Suprapubic skin (tissue), 4 donors: ENCODE results near the gene ACP4. TPM values are rescaled to one million over a fixed set of nuclear protein-coding genes. Genes with fewer than 3 reads are reported as not detected.

ENCODE experiments used
- DNase-seq, 2 donors: peaks; one replicate each; pipeline ENCODE4 v3.0.0-alpha.2; 2019; ENCODE audit warnings: low spot score in 2 of 2
- H3K27ac ChIP-seq: fragments of 200-600 bp; sonication (generic); one replicate; pipeline ENCODE4 v1.5.1; 2019
- H3K27me3 ChIP-seq: fragments of 200-600 bp; sonication (generic); one replicate; pipeline ENCODE4 v1.5.1; 2019
- H3K36me3 ChIP-seq: fragments of 200-600 bp; sonication (generic); one replicate; pipeline ENCODE4 v1.5.1; 2019
- H3K4me1 ChIP-seq: fragments of 200-600 bp; sonication (generic); one replicate; pipeline ENCODE4 v1.5.1; 2019
- H3K4me3 ChIP-seq: fragments of 200-600 bp; sonication (generic); one replicate; pipeline ENCODE4 v1.5.1; 2019; ENCODE audit warnings: mild to moderate bottlenecking
- H3K9me3 ChIP-seq: fragments of 200-600 bp; sonication (generic); one replicate; pipeline ENCODE4 v1.5.1; 2019
- EP300 ChIP-seq: sonication (generic); formaldehyde crosslinking; IDR thresholded peaks from one replicate; pipeline ENCODE4 v1.6.1; 2017; ENCODE audit warnings: antibody characterized with exemption
- POLR2A ChIP-seq, 2 donors: fragments of 450-650 bp; IDR thresholded peaks; one replicate each; pipeline ENCODE4 v1.6.1; 2017; ENCODE audit warnings: antibody characterized with exemption in 2 of 2, mild to moderate bottlenecking in 2 of 2, moderate library complexity in 2 of 2
- POLR2AphosphoS5 ChIP-seq, 3 donors: sonication (generic); formaldehyde crosslinking; IDR thresholded peaks; one replicate each; pipeline ENCODE4 v1.6.1; 2017; ENCODE audit warnings: antibody characterized with exemption in 3 of 3
- WGBS: methylation state at CpG from one replicate; pipeline ENCODE4 v1.1.5; 2018; 5-methylcytosine and 5-hydroxymethylcytosine counted together
- total RNA-seq, 4 donors: library from RNA; depleted of rRNA; stranded (reverse); fragments of >200 nt; gene quantifications; one replicate each; pipeline ENCODE4 v1.1.0, GENCODE V29; 2016
- TF ChIP-seq, protein P1 (sequence below), 2 donors: fragments of 200-600 bp in 1 of 2; fragments of 450-650 bp in 1 of 2; sonication (generic) in 1 of 2; IDR thresholded peaks; one replicate each; pipeline ENCODE4 v1.5.1; 2016 to 2019; ENCODE audit warnings: antibody characterized with exemption in 2 of 2, mild to moderate bottlenecking in 1 of 2, moderate library complexity in 1 of 2

ACP4 gene
- total RNA-seq, 4 donors from 2014 or later = 0.49 to 0.97 TPM; not detected in 2

- no peak for DNase-seq
- Histone ChIP-seq H3K27me3 (peaks cover 25% of the 10 kb centered on the region), H3K27ac (no peak overlapping the region), H3K36me3 (no peaks in the 10 kb centered on the region), H3K4me3 (no peak overlapping the region), H3K4me1 (no peaks in the 10 kb centered on the region), H3K9me3 (no peaks in the 10 kb centered on the region)
- 87% methylated on average over 6 of the region's 6 CpGs for WGBS
- no peak for TF ChIP-seq POLR2A (IDR thresholded peaks at IDR 0.05)
- no peak for TF ChIP-seq POLR2AphosphoS5 (IDR thresholded peaks at IDR 0.05)
- TF ChIP-seq, protein P1, sequence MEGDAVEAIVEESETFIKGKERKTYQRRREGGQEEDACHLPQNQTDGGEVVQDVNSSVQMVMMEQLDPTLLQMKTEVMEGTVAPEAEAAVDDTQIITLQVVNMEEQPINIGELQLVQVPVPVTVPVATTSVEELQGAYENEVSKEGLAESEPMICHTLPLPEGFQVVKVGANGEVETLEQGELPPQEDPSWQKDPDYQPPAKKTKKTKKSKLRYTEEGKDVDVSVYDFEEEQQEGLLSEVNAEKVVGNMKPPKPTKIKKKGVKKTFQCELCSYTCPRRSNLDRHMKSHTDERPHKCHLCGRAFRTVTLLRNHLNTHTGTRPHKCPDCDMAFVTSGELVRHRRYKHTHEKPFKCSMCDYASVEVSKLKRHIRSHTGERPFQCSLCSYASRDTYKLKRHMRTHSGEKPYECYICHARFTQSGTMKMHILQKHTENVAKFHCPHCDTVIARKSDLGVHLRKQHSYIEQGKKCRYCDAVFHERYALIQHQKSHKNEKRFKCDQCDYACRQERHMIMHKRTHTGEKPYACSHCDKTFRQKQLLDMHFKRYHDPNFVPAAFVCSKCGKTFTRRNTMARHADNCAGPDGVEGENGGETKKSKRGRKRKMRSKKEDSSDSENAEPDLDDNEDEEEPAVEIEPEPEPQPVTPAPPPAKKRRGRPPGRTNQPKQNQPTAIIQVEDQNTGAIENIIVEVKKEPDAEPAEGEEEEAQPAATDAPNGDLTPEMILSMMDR (IDR thresholded peaks at IDR 0.05) = no peak
- no peak for TF ChIP-seq EP300
These were observed 51.9 kb downstream of the ACP4 start for GRCh38 chr19:50842130-50842529.

GRCh38 chr19:50843205-50843604 is 53.0 kb downstream of the ACP4 start:
- H3K9me3 ChIP-seq = no peaks in the 10 kb centered on the region
- no peaks in the 10 kb centered on the region for H3K4me1 ChIP-seq
- peaks cover 23% of the 10 kb centered on the region for H3K27me3 ChIP-seq
- DNase-seq = no peak
- no peak overlapping the region for H3K4me3 ChIP-seq
- TF ChIP-seq POLR2AphosphoS5 (IDR thresholded peaks at IDR 0.05) (no peak), POLR2A (IDR thresholded peaks at IDR 0.05) (no peak), EP300 (no peak)
- TF ChIP-seq, protein P1 (IDR thresholded peaks at IDR 0.05) = no peak
- H3K27ac ChIP-seq = no peak overlapping the region
- WGBS = 96% methylated on average over 2 of the region's 2 CpGs
- H3K36me3 ChIP-seq = no peaks in the 10 kb centered on the region

DNA sequence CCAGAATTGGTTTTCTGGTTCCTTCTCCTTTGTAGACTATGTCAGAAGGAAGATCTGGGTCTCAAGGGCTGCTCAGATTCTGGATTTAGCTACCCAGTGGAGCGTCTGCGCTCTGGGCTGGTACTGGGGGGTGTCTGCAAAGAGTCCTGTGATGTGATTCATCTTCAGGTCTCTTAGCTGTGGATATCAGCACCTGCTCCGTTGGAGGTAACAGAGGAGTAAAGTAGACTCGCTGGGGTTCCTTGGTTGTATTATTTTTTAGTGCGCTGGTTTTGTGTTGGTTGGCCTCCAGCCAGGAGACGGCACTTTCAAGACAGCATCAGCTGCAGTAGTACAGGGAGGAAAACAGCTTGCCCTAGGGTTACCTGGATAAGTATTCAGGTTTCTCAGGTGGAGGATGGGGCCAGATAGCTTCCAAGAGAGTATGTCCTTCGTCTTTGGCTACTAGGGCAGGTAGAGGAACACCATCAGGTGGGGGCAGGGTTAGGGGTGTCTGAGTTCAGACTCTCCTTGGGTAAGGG is 53.5 kb downstream of the ACP4 start:
- 69% methylated on average over 7 of the region's 7 CpGs for WGBS
- Histone ChIP-seq H3K36me3 (no peaks in the 10 kb centered on the region), H3K27me3 (peaks cover 25% of the 10 kb centered on the region), H3K4me1 (no peaks in the 10 kb centered on the region), H3K4me3 (no peak overlapping the region), H3K27ac (no peak overlapping the region), H3K9me3 (no peaks in the 10 kb centered on the region)
- TF ChIP-seq POLR2AphosphoS5 (IDR thresholded peaks at IDR 0.05) = no peak
- TF ChIP-seq, protein P1 (IDR thresholded peaks at IDR 0.05) = no peak
- TF ChIP-seq EP300 = no peak
- no peak for DNase-seq

GRCh38 chr19:50844296-50844935 is 54.2 kb downstream of the ACP4 start:
- TF ChIP-seq, protein P1 (IDR thresholded peaks at IDR 0.05) = no peak
- TF ChIP-seq POLR2A (IDR thresholded peaks at IDR 0.05) (no peak), EP300 (no peak), POLR2AphosphoS5 (IDR thresholded peaks at IDR 0.05) (no peak)
- Histone ChIP-seq H3K4me1 (no peaks in the 10 kb centered on the region), H3K27me3 (peaks cover 23% of the 10 kb centered on the region), H3K36me3 (no peaks in the 10 kb centered on the region), H3K9me3 (no peaks in the 10 kb centered on the region), H3K27ac (no peak overlapping the region), H3K4me3 (no peak overlapping the region)
- no peak for DNase-seq
- 52% methylated on average over 6 of the region's 8 CpGs for WGBS

Other genes with a start within 250 kb of the ACP4 start
- 1 to 10 TPM in 2 of 4 donors, under 1 TPM in 2; 0.24 to 1.0 (median 0.81) TPM for gene LRRC4B, start 222.0 kb upstream of the ACP4 start, total RNA-seq
- 1 to 10 TPM in 1 of 4 donors, under 1 TPM in 2, not detected in 1; 0.23 to 1.8 (median 0.30) TPM for gene SYT3, start 150.5 kb upstream of the ACP4 start, total RNA-seq
- 10 to 100 TPM in 1 of 4 donors, not detected in 3; 19.8 TPM for gene C19orf81, start 141.0 kb upstream of the ACP4 start, total RNA-seq
- gene SHANK1, start 70.6 kb upstream of the ACP4 start, total RNA-seq = 1 to 10 TPM in 1 of 4 donors, under 1 TPM in 1, not detected in 2; 0.42 to 6.6 TPM
- 10 to 100 TPM in 1 of 4 donors, 1 to 10 TPM in 3; 5.8 to 14.1 (median 7.7) TPM for gene CLEC11A, start 67.1 kb upstream of the ACP4 start, total RNA-seq
- not detected for gene GPR32, start 20.0 kb upstream of the ACP4 start, total RNA-seq
- gene KLK1, start 33.4 kb downstream of the ACP4 start, total RNA-seq = 10 to 100 TPM; 34.3 to 58.3 (median 40.5) TPM
- not detected for gene KLK15, start 43.2 kb downstream of the ACP4 start, total RNA-seq
- 1 to 10 TPM in 1 of 4 donors, under 1 TPM in 3; 0.24 to 1.9 (median 0.67) TPM for gene KLK3, start 64.5 kb downstream of the ACP4 start, total RNA-seq
- not detected for gene KLK2, start 83.0 kb downstream of the ACP4 start, total RNA-seq
- gene KLK4, start 121.0 kb downstream of the ACP4 start, total RNA-seq = 1 to 10 TPM in 1 of 4 donors, under 1 TPM in 1, not detected in 2; 0.83 to 1.6 TPM
- gene KLK5, start 162.6 kb downstream of the ACP4 start, total RNA-seq = 100 to 1,000 TPM in 3 of 4 donors, 10 to 100 TPM in 1; 40.3 to 299 (median 177) TPM
- gene KLK6, start 179.2 kb downstream of the ACP4 start, total RNA-seq = 10 to 100 TPM in 1 of 4 donors, 1 to 10 TPM in 2, not detected in 1; 5.4 to 56.9 (median 9.0) TPM
- 100 to 1,000 TPM in 3 of 4 donors, 10 to 100 TPM in 1; 48.3 to 418 (median 218) TPM for gene KLK7, start 193.5 kb downstream of the ACP4 start, total RNA-seq
- 100 to 1,000 TPM in 1 of 4 donors, 10 to 100 TPM in 3; 19.7 to 126 (median 87.2) TPM for gene KLK8, start 211.2 kb downstream of the ACP4 start, total RNA-seq
- gene KLK10, start 229.3 kb downstream of the ACP4 start, total RNA-seq = 10 to 100 TPM; 45.2 to 85.3 (median 53.9) TPM
- gene KLK11, start 236.2 kb downstream of the ACP4 start, total RNA-seq = 100 to 1,000 TPM; 173 to 372 (median 269) TPM
- 1 to 10 TPM in 2 of 4 donors, not detected in 2; 2.6 to 5.0 TPM for gene KLK12, start 244.6 kb downstream of the ACP4 start, total RNA-seq